HepG2 (cell line): ENCODE measurements around the gene DDHD1. TPM values are rescaled to one million over a fixed set of nuclear protein-coding genes. Genes with fewer than 3 reads are reported as not detected.

Experiments used
- ATAC-seq: fragments of 200-7000 bp; cut with Tn5 transposase; 3 replicates; pipeline ENCODE4 v1.9.1; 2020; ENCODE audit warnings: mild to moderate bottlenecking, moderate library complexity
- BruUV-seq: library from RNA; stranded (reverse); fragments of 400-500 nt; replicated peaks from 2 replicates; lab custom pipeline; 2021; lab: Mats Ljungman, UMichigan
- CTCF ChIA-PET: fragments of 300-600 bp; formaldehyde crosslinking; extraction: SDS; loops from one replicate; lab custom pipeline; 2021; ENCODE audit warnings: low total read pairs, inconsistent platforms, low intra/inter-chr PET ratio; lab: Yijun Ruan, JAX
- POLR2A ChIA-PET: fragments of 350-600 bp; sonication (Branson Sonifier 250); formaldehyde crosslinking; loops from one replicate; lab custom pipeline; 2020; ENCODE audit warnings: antibody characterized with exemption, inconsistent platforms; lab: Yijun Ruan, JAX
- DNase-seq: peaks from one replicate; pipeline ENCODE4 v3.0.0-alpha.2; 2015; ENCODE audit warnings: low spot score
- FAIRE-seq: peaks from 3 replicates; lab custom pipeline; 2011; peaks lifted over from hg19 to GRCh38; lab: Jason Lieb, UNC
- H2AFZ ChIP-seq: one replicate; pipeline ENCODE4 v1.6.1; 2011; ENCODE audit warnings: low read length, inconsistent platforms
- H3K27ac ChIP-seq: fragments of 300-600 bp; 3 replicates; pipeline ENCODE4 v1.8.0; 2011; ENCODE audit warnings: mixed run types, mild to moderate bottlenecking, mixed read lengths, low read length, inconsistent platforms; ENCODE audit not compliant: insufficient read depth; ENCODE audit errors: extremely low read length
- H3K27me3 ChIP-seq, 2 experiments: fragments of 200-600 bp in 1 of 2; 2 replicates in 1 of 2; 3 replicates in 1 of 2; pipeline versions ENCODE4 v1.6.0 to v1.8.0; 2011; ENCODE audit warnings: low read length in 2 of 2, mild to moderate bottlenecking in 2 of 2, moderate library complexity in 2 of 2, inconsistent platforms in 1 of 2; ENCODE audit not compliant: insufficient read depth in 2 of 2, control insufficient read depth in 1 of 2
- H3K36me3 ChIP-seq, 2 experiments: fragments of 200-600 bp in 1 of 2; replicated peaks in 1 of 2; 2 replicates in 1 of 2; 3 replicates in 1 of 2; pipeline versions ENCODE4 v1.5.1 to v1.8.0; 2011; ENCODE audit warnings: low read length in 2 of 2, inconsistent platforms in 1 of 2; ENCODE audit not compliant: insufficient read depth in 2 of 2, control insufficient read depth in 1 of 2
- H3K4me1 ChIP-seq: 2 replicates; pipeline ENCODE4 v1.5.1; 2012; ENCODE audit warnings: low read length, inconsistent platforms; ENCODE audit not compliant: insufficient read depth
- H3K4me2 ChIP-seq: 2 replicates; pipeline ENCODE4 v1.6.0; 2011; ENCODE audit warnings: low read depth, low read length, inconsistent platforms
- H3K4me3 ChIP-seq, 3 experiments: fragments of 200-600 bp in 1 of 3; sonication (generic), shearing (Covaris generic) in 1 of 3; replicated peaks in 1 of 3; 2 replicates each; pipeline ENCODE4 v1.5.1; 2011 to 2016; ENCODE audit warnings: low read length in 3 of 3, inconsistent platforms in 2 of 3, low read depth in 2 of 3, mild to moderate bottlenecking in 2 of 3, control low read depth in 1 of 3, mixed read lengths in 1 of 3; ENCODE audit not compliant: insufficient read depth in 1 of 3
- H3K79me2 ChIP-seq: one replicate; pipeline ENCODE4 v1.6.1; 2011; ENCODE audit warnings: low read length, inconsistent platforms; ENCODE audit not compliant: insufficient read depth
- H3K9ac ChIP-seq: 2 replicates; pipeline ENCODE4 v1.6.0; 2011; ENCODE audit warnings: mild to moderate bottlenecking, low read depth, low read length, inconsistent platforms; ENCODE audit not compliant: insufficient read depth
- H3K9me3 ChIP-seq: 2 replicates; pipeline ENCODE4 v1.5.1; 2012; ENCODE audit warnings: mild to moderate bottlenecking, low read length
- H4K20me1 ChIP-seq: 2 replicates; pipeline ENCODE4 v1.6.0; 2011; ENCODE audit warnings: inconsistent platforms, mild to moderate bottlenecking, low read length, moderate library complexity; ENCODE audit not compliant: insufficient read depth
- ATF7 ChIP-seq, 2 experiments: fragments of 450-650 bp in 1 of 2; sonication (generic) in 1 of 2; formaldehyde crosslinking in 1 of 2; IDR thresholded peaks; 2 replicates each; pipeline versions ENCODE4 v1.4.0 to v1.6.1; 2016 to 2020; ENCODE audit warnings: antibody characterized with exemption in 1 of 2, mild to moderate bottlenecking in 1 of 2, missing genetic modification reagents in 1 of 2
- HINFP ChIP-seq: sonication (generic); formaldehyde crosslinking; IDR thresholded peaks from 2 replicates; pipeline ENCODE4 v1.4.0; 2020; ENCODE audit warnings: low read depth, mild to moderate bottlenecking, missing genetic modification reagents
- IRF2 ChIP-seq: IDR thresholded peaks from 2 replicates; pipeline ENCODE4 v1.6.1; 2018; ENCODE audit warnings: missing genetic modification reagents, missing compliant biosample characterization
- JUNB ChIP-seq: sonication (generic); formaldehyde crosslinking; IDR thresholded peaks from 2 replicates; pipeline ENCODE4 v1.8.0; 2022; ENCODE audit warnings: missing genetic modification reagents, mild to moderate bottlenecking, borderline replicate concordance
- KDM3A ChIP-seq: IDR thresholded peaks from 2 replicates; pipeline ENCODE4 v1.6.1; 2018; ENCODE audit warnings: low read depth, missing compliant biosample characterization
- POLR2A ChIP-seq, 2 experiments: IDR thresholded peaks; 2 replicates each; pipeline ENCODE4 v1.6.1; 2011; ENCODE audit warnings: low read depth in 2 of 2, low read length in 2 of 2, mild to moderate bottlenecking in 1 of 2, moderate library complexity in 1 of 2; ENCODE audit not compliant: insufficient read depth in 1 of 2
- RORA ChIP-seq: sonication (generic); formaldehyde crosslinking; IDR thresholded peaks from 2 replicates; pipeline ENCODE4 v1.5.0; 2020; ENCODE audit warnings: mild to moderate bottlenecking, missing genetic modification reagents, moderate library complexity
- SETDB1 ChIP-seq: sonication (generic); formaldehyde crosslinking; IDR thresholded peaks from 2 replicates; pipeline ENCODE4 v1.5.1; 2020; ENCODE audit warnings: missing genetic modification reagents, mild to moderate bottlenecking, borderline replicate concordance
- SP140L ChIP-seq: sonication (generic); formaldehyde crosslinking; IDR thresholded peaks from 2 replicates; pipeline ENCODE4 v1.4.0; 2020; ENCODE audit warnings: missing genetic modification reagents, borderline replicate concordance
- ZBTB3 ChIP-seq: sonication (generic); formaldehyde crosslinking; IDR thresholded peaks from 2 replicates; pipeline ENCODE4 v1.4.0; 2020; ENCODE audit warnings: low read depth, mild to moderate bottlenecking, moderate library complexity, missing genetic modification reagents, borderline replicate concordance
- ZNF234 ChIP-seq: sonication (generic); formaldehyde crosslinking; conservative IDR thresholded peaks from 2 replicates; pipeline ENCODE4 v1.5.1; 2020; ENCODE audit warnings: mild to moderate bottlenecking, missing genetic modification reagents
- WGBS: methylation state at CpG from one replicate; pipeline ENCODE4 v1.1.6; 2017; ENCODE audit warnings: low lambda C conversion rate; 5-methylcytosine and 5-hydroxymethylcytosine counted together
- in situ Hi-C: cut with HindIII; loops from 2 replicates; pipeline ENCODE4 v1.10.0; 2017; ENCODE audit warnings: low pct_unique_long_range_greater_than_20kb; ENCODE audit not compliant: extremely low pct_ligation_motif_present
- intact Hi-C: fragments of 100-400 bp; cut with micrococcal nuclease; formaldehyde crosslinking; loops from one replicate; pipeline ENCODE4 v1.10.0; 2022; ENCODE audit not compliant: unreplicated experiment
- polyA plus RNA-seq, 8 experiments: library from polyadenylated mRNA; depleted of rRNA in 3 of 8; stranded (reverse) in 7 of 8; unstranded in 1 of 8; fragments of >200 nt; fragmentation: Illumina TruSeq in 4 of 8; extraction: Trizol in 4 of 8; gene quantifications; 2 replicates each; pipeline versions ENCODE4 v1.2.1 to v1.2.3, GENCODE V29; 2011 to 2016; ENCODE audit warnings: low read depth in 4 of 8, missing spikeins in 1 of 8, mixed read lengths in 1 of 8; ENCODE audit not compliant: insufficient read depth in 1 of 8
- total RNA-seq, 5 experiments: library from RNA; depleted of rRNA; stranded (reverse); fragments of >200 nt; fragmentation: Illumina TruSeq; extraction: Trizol; gene quantifications; 2 replicates each; pipeline ENCODE4 v1.2.3, GENCODE V29; 2016; ENCODE audit warnings: low read depth in 1 of 5
- TF ChIP-seq, protein P1 (sequence below): sonication (generic); formaldehyde crosslinking; IDR thresholded peaks from 2 replicates; pipeline ENCODE4 v1.4.0; 2020; ENCODE audit warnings: missing genetic modification reagents, borderline replicate concordance

DDHD1 gene
- total and polyA plus RNA-seq, 2 of the 13 experiments (the other 11 are each of a cell fraction or from before 2014, with no cell fraction given), result 4.6 to 8.3 TPM

GRCh38 chr14:53064475-53064874 is 88.6 kb downstream of the DDHD1 start:
- FAIRE-seq (no peak), ATAC-seq (no peak), DNase-seq (no peak)
- TF ChIP-seq ATF7 (IDR thresholded peaks at IDR 0.05), result peak; percentile 88
- no peak for TF ChIP-seq ATF7 (CRISPR knock-in tag; IDR thresholded peaks at IDR 0.05)
- TF ChIP-seq JUNB (CRISPR knock-in tag), result no peak
- Histone ChIP-seq H3K4me2 (no peak overlapping the region), H3K79me2 (no peaks in the 10 kb centered on the region), H3K27me3 (no peaks in the 10 kb centered on the region), H3K27ac (no peak overlapping the region), H3K36me3 (no peaks in the 10 kb centered on the region), H3K9ac (no peak overlapping the region), H2AFZ (no peak overlapping the region), H3K9me3 (no peaks in the 10 kb centered on the region), H3K4me3 (no peak overlapping the region), H4K20me1 (no peaks in the 10 kb centered on the region), H3K4me1 (no peaks in the 10 kb centered on the region)
- CTCF ChIA-PET, result no interaction called here
- BruUV-seq, result no TSS peak
- 97% methylated on average over 1 of the region's 1 CpG for WGBS
- POLR2A ChIA-PET, result no interaction called here
- in situ Hi-C loops, result no loop called here
- intact Hi-C loops, result no loop called here

- CTCF ChIA-PET, result no interaction called here
- H3K9ac ChIP-seq, result no peak overlapping the region
- intact Hi-C loops, result no loop called here
- H3K27me3 ChIP-seq, result no peaks in the 10 kb centered on the region
- no peaks in the 10 kb centered on the region for H4K20me1 ChIP-seq
- ATAC-seq (no peak), DNase-seq (no peak), FAIRE-seq (no peak)
- in situ Hi-C loops, result no loop called here
- no peaks in the 10 kb centered on the region for H3K4me1 ChIP-seq
- no peak overlapping the region for H3K4me2 ChIP-seq
- no peaks in the 10 kb centered on the region for H3K9me3 ChIP-seq
- no peaks in the 10 kb centered on the region for H3K79me2 ChIP-seq
- no peak overlapping the region for H3K27ac ChIP-seq
- no TSS peak for BruUV-seq
- H3K4me3 ChIP-seq, result no peak overlapping the region
- POLR2A ChIA-PET, result no interaction called here
- WGBS, result 92% methylated on average over 8 of the region's 8 CpGs
- no peak overlapping the region for H2AFZ ChIP-seq
- no peaks in the 10 kb centered on the region for H3K36me3 ChIP-seq
- TF ChIP-seq ZBTB3 (CRISPR knock-in tag) (no peak), IRF2 (no peak), POLR2A (IDR thresholded peaks at IDR 0.05; ENCODE audit: insufficient read depth in 1 of 2, low read depth in 2 of 2, low read length in 2 of 2) (no peak), ZNF234 (no peak), SP140L (CRISPR knock-in tag) (no peak), HINFP (CRISPR knock-in tag) (no peak), SETDB1 (CRISPR knock-in tag) (no peak), RORA (CRISPR knock-in tag) (no peak), KDM3A (CRISPR knock-in tag) (no peak)
- TF ChIP-seq, protein P1, sequence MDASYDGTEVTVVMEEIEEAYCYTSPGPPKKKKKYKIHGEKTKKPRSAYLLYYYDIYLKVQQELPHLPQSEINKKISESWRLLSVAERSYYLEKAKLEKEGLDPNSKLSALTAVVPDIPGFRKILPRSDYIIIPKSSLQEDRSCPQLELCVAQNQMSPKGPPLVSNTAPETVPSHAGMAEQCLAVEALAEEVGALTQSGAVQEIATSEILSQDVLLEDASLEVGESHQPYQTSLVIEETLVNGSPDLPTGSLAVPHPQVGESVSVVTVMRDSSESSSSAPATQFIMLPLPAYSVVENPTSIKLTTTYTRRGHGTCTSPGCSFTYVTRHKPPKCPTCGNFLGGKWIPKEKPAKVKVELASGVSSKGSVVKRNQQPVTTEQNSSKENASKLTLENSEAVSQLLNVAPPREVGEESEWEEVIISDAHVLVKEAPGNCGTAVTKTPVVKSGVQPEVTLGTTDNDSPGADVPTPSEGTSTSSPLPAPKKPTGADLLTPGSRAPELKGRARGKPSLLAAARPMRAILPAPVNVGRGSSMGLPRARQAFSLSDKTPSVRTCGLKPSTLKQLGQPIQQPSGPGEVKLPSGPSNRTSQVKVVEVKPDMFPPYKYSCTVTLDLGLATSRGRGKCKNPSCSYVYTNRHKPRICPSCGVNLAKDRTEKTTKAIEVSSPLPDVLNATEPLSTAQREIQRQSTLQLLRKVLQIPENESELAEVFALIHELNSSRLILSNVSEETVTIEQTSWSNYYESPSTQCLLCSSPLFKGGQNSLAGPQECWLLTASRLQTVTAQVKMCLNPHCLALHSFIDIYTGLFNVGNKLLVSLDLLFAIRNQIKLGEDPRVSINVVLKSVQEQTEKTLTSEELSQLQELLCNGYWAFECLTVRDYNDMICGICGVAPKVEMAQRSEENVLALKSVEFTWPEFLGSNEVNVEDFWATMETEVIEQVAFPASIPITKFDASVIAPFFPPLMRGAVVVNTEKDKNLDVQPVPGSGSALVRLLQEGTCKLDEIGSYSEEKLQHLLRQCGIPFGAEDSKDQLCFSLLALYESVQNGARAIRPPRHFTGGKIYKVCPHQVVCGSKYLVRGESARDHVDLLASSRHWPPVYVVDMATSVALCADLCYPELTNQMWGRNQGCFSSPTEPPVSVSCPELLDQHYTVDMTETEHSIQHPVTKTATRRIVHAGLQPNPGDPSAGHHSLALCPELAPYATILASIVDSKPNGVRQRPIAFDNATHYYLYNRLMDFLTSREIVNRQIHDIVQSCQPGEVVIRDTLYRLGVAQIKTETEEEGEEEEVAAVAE (CRISPR knock-in tag), result no peak
These were observed 90.3 kb downstream of the DDHD1 start for GRCh38 chr14:53062856-53063255.
